H54 (cell line): ENCODE measurements around the gene ZDHHC9.

Experiments
- DNase-seq: peaks from one replicate; pipeline ENCODE4 v3.0.0; 2011; ENCODE audit warnings: low spot score, mixed read lengths; ENCODE audit not compliant: insufficient read length
- FAIRE-seq: peaks from 3 replicates; lab custom pipeline; 2011; peaks lifted over from hg19 to GRCh38; lab: Jason Lieb, UNC
- POLR2A ChIP-seq: IDR thresholded peaks from 2 replicates; pipeline ENCODE4 v1.6.1; 2011; ENCODE audit warnings: low read depth, mild to moderate bottlenecking, low read length

Gene ZDHHC9

DNA sequence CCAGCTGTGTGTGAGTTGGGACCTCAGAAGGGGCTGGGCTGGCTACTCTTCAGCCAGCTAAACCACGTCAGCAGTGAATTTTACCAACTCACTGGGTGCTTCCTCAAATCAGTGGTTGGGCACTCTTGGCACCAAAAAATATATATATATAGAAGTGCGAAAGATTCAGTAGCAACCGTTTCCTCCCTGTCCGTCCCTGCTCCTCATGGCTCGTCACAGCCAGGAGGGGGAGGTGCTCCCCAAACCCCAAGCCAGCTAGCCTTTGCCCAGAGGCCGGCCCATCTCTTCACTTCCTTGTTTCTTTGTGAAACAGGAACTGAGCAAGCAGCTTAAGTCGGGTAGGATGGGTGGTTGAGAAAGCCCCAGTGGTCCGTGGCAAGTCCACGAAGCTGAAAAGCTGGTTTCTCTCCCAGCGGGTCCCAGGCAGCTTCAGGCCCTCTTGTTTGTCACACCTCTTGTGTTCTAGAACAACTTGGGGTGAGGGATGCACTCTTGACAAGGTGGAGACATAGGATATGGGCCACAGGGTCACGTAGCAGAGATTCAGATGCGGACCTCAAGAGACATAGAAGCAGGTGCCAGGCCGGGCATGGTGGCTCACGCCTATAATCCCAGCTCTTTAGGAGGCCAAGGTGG lies 70.8 kb downstream of the ZDHHC9 start:
- FAIRE-seq, result no peak
- DNase-seq, result no peak
- TF ChIP-seq POLR2A, result no peak

DNA sequence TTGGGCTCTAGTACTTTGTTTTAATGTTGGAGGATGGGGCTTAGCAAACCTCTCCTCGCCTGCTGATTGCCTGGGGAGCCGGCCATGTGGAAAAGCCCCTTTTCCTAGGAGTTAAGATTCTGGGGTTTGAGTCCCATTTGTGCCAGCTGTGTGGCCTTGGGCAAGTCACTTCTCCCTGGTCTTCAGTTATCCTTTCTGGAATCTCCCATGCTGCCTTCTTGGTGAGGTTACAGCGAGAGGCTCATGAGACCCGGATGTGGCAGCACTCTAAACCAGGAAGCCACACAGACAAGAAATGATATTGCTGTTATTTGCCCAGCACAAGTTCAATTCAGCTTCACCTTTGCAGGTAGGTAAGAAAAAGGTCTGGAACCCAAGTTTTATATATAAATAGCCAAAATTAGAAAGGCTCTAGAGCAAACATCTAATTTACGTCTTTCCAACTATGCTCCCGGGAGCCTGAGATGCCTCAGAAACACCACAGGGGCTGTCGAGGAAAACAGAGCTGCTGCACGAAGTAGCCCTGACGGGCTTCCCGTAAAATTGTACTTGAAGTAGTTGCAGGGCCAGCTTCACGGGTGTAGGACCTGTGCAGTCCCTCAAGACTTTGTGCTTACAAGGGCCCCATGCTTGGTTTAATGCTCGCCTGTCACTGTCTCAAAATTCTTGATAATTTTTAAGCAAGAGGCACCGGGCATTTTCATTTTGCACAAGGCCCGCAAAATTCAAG lies 72.3 kb downstream of the ZDHHC9 start:
- TF ChIP-seq POLR2A, result no peak
- DNase-seq, result no peak
- FAIRE-seq, result no peak

DNA sequence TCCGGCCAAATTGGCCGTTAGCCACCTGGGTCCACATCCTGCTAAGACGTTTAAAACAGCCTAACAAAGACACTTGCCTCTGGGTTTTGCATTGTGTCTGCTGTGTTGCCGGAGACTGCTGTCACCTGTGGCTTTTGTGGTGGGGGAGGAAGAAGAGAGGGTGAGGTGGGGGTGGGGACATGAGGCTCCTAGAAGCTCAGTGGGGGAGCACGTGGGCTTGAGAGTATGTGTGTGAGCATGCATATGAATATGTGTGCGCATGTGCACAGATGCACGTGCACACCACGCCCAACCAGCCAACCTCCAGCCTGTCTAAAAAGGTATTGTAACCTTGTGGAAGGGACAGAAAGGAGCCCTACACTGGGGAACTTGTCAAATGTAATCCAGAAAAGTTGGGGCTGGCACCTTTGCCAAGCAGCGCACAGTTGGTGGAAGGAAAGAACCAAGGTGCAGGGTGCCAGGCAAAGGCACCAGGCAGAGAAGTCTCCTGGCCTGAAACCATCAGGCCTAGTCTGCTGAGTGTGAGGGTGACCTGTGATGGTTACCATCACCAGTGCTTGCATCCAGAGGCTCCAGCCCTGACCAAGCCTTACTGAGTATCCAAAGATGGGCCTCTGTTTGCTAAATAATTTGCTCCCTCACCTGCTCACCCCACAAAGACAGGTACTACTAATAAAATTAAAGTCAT lies 74.1 kb downstream of the ZDHHC9 start:
- TF ChIP-seq POLR2A, result no peak
- DNase-seq (no peak), FAIRE-seq (no peak)

DNA sequence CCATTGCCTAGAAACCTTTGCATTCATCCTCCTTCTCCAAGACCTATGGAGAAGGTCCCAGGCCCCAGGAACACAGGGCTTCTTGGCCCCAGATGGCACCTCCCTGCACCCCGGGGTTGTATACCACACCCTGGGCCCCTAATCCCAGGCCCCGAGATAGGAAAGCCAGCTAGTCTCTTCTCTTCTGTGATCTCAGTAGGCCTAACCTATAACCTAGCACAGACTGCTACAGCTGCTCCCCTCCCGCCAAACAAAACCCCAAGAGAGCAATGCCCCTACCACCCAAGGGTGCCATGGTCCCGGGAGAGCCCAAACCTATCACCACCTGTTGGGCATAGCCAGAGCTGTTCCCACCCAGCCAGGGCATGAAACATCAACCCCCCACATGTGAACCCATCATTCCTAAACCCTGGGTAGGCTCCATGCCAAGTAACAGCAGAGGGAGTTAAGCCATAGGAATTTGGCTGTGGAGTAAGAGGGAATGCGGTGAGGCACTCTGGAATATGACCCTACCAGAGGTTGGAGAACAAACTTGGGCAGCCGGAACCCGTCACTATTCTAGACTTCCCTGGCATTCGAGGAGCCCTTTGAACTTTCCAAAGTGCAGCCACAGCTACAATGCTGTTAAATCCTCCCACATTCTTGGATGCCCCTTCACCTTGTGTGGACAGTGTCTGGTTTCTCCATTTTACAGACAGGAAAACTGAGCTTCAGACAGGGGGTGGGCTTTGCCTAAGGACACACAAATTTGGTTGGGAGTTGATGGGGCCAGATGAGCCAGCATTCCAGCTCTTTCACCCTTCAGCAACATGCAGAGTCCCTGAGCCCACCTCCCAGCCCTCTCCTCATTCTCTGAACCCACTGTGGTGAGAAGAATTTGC lies 74.9 kb downstream of the ZDHHC9 start:
- TF ChIP-seq POLR2A, result no peak
- FAIRE-seq (no peak), DNase-seq (no peak)

DNA sequence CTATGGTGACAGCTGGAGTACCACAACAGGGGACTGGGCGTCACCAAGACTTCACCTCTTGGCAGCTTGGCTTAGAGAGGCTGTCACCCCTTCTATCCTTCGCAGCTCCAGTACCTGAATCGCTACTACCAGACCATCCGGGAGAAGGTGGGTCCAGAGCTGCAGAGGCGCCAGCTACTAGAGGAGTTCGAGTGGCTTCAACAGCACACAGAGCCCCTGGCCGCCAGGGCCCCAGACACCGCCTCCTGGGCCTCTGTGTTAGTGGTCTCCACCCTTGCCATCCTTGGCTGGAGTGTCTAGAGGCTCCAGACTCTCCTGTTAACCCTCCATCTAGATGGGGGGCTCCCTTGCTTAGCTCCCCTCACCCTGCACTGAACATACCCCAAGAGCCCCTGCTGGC lies 75.5 kb downstream of the ZDHHC9 start:
- FAIRE-seq, result no peak
- TF ChIP-seq POLR2A, result no peak
- no peak for DNase-seq

DNA sequence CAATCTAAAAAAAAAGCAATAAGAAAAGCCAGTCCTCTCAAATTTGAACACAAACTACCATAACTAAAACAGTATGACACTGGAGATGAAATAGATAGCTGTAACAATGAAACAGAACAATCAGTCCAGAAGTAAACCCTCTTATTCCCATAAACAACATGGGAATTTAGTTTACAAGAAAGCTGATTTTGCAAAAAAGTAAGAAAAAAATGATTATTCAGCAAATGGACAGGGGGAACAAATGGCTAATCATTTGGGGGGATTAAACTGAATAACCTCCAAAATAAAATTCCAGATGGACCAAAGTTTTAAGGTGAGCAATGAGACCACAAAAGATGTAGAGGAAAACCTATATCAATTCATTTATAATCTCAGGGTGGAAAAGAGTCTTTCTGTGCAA lies 80.0 kb downstream of the ZDHHC9 start:
- no peak for TF ChIP-seq POLR2A
- FAIRE-seq, result no peak
- no peak for DNase-seq

DNA sequence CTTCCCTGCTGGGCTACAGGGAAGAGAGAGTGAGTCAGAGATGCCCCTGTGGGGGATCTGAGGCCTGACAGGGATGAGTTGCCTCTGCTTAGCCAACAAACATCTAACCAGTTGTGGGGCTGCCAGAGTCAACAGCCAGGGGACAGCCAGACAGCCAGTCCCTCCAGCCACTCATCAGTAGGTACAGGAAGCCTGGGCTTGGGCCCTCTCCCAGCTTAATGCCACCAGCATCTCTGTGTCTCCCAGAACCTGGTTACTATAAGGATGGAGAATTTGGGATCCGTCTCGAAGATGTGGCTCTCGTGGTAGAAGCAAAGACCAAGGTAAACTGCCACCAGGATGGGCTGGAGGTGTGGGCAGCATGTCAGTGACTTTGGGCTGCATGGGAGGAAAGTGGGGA lies 81.2 kb downstream of the ZDHHC9 start:
- no peak for FAIRE-seq
- DNase-seq, result no peak
- TF ChIP-seq POLR2A, result no peak

DNA sequence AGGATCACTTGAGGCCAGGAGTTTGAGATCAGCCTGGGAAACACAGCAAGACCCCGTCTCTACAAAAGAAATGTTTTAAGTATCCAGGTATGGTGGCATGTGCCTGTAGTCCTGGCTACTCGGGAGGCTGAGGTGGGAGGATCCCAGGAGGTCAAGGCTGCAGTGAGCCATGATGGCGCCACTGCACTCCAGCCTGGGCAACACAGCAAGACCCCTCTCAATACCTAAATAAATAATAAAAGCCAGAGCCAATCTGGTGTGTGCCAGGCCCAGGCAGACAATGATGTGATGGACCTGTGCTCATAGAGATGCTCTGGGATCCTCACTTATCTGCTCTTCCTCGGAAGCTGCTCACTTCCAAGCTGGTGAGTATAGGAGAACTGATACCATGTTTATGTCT lies 82.1 kb downstream of the ZDHHC9 start:
- DNase-seq, result no peak
- TF ChIP-seq POLR2A, result no peak
- FAIRE-seq, result no peak

DNA sequence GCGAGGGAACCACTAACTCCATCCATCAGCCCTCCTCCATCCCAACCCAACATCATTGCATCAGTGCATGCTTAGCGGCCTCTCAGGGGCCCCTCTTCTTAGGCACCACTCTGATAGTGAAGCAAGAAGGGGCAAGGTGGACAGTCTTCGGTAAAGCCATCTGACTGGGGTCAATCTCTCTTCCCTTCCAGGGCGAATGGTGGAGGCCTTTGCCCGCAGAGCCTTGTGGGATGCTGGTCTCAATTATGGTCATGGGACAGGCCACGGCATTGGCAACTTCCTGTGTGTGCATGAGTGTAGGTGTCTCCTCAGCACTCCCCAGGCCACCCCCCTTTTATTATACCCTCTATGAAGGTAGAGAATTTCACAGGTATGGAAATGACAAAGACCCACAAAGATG lies 82.7 kb downstream of the ZDHHC9 start:
- TF ChIP-seq POLR2A, result no peak
- DNase-seq (no peak), FAIRE-seq (no peak)

DNA sequence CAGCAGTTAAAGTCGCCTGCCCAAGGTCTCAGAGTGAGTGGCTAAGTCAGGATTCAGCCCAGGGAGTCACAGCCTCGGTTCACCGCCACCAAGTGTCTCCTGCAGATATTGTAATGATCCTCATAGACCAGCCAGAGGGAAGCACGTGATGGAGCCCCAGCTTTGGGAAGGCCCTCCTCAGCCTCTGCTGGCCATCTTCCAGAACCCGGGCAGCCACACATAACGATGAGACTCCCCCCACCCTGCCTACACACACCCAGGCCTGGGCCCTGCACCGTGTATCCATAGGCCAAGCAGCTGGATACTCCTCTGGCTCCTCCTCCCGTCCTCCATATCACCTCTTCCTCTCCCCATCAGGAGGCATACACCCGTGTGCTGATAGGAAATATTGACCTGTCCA lies 83.5 kb downstream of the ZDHHC9 start:
- FAIRE-seq (no peak), DNase-seq (no peak)
- no peak for TF ChIP-seq POLR2A

DNA sequence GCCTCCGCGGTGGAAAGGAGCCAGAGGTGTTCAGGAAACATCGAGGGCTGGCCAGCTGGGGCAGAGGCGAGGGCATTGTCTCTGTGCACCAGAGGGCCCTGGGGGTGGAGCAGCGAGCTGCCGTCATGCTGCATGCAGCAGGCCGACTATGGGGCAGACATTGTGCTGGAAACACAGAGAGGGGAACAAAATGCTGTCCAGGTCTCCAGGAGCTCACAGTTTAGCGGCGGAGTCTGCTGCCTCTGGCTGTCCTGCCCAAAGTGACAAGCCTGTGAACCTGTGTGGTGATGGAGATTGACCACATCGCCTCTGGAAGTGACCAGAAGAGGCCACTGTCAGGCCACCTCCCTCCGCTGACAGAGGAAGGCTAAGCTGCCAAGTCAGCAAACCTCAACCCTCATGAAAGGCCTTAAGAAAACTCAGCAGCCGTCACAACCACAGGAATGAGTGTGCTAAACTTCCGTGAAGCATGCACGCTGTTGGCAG lies 84.1 kb downstream of the ZDHHC9 start:
- TF ChIP-seq POLR2A, result no peak
- FAIRE-seq (peak; percentile 75), DNase-seq (peak; percentile 32)

DNA sequence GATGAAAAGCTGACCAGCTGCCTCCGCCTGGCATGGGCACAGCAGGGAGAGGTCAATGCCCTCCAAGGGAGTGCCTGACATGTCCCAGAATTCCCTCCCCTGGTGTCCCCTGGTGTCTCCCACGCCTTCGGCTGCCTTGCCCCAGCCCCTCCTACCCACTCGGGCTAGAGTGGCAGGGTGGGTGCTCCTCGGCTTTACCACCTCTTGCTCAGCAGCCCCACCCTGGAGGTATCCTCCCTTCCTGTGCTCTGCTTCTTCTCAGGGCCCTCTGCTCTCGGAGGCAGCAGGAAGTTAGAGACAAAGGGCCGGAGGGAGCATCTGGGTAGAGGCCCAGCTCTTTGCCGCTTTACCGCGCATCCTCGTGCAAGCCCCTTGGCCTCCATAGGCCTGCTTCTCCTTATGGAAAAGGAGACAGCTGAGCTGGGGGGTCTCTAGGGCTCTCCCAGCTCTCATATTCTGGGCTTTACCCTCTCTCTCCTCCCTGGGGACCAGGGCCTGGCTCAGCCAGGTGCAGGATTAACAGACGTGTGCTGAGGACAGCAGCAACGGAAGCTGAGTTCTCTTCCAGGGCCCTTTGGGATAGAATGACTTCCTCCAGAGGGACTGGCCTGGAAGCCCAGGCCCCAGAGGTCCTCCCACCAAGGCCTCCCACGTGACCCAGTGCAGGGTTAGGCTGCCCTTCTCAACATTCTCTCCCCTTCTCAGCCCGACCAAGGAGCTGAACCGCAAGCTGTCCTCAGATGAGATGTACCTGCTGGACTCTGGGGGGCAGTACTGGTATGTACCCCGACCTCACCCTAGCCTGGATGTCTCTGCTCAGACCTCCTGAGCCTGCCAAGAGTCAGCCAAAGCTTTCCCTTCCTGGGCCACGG lies 87.7 kb downstream of the ZDHHC9 start:
- FAIRE-seq (no peak), DNase-seq (no peak)
- no peak for TF ChIP-seq POLR2A
